Occipital lobe (tissue), 2 donors: ENCODE results near the gene ANKMY2. TPM values are rescaled to one million over a fixed set of nuclear protein-coding genes. Genes with fewer than 3 reads are reported as not detected.
"Not testable (repeated sequence)": the region's sequence is repeated elsewhere in the genome, so short reads cannot be mapped to it uniquely, and the experiment has no call there.

Experiments used
- DNase-seq: peaks from one replicate; lab custom pipeline; 2025; lab: John Stamatoyannopoulos, UW
- total RNA-seq: library from RNA; depleted of rRNA; stranded (reverse); fragments of >200 nt; gene quantifications from one replicate; pipeline ENCODE4 v1.2.3, GENCODE V29; 2014

The ANKMY2 gene
- total RNA-seq, 1 donor from 2014 or later = 78.0 TPM

DNA sequence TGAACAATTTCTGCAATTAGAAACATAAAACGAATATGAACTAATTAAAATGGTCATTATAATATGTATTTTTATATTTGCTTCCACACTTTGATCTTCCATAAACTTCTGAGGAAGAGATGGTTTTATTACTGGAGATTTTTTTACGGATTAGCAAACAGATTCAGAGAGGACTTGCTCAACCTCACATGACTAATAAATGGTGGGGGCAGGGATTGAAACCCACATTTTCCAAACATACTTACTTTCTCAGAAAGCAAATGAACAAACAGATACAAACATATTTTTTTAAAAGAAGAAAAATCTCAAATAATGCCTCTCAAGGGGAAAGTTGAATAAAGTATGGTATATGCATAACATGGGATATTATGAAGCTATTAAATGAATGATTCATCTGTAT is 18.3 kb downstream of the ANKMY2 start:
- DNase-seq = no peak

DNA sequence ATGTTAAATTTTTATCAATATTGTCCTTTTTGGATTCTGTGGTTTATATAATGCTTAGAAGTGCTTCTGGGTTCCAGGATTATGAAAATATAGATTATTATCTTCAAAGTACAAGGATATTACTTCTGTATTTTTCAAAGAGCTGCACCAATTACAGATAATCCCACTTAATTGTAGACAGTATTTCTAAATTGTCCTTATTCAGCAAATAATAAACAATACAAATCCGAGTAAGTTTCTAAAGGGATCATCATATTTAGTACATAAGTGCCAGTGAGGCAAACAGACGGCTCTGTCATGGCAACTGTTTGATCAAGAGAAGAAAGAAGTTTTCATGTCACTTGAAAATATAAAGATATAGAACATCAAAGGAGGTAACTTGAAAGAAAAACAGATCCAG is 19.2 kb downstream of the ANKMY2 start:
- DNase-seq = no peak

DNA sequence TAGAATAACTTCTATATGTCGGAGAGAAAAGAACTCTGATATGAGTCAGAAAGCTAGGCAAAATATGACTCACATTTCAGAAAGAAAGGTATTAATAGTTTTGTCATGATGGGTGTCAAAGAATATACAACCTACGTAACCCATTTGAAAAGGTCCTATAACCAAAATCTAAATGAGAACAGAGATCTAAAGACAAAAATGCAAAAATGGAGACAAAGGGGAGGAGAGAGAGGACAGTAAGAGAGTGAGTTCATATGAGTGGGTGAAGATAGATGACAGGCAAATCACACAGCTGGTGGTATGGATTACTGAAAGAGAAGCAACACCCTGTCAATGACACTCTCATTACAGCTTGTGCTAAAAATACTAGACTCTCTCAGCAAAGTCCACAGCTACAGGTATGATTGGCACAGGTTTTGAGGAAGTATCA is 25.6 kb downstream of the ANKMY2 start:
- no peak for DNase-seq

DNA sequence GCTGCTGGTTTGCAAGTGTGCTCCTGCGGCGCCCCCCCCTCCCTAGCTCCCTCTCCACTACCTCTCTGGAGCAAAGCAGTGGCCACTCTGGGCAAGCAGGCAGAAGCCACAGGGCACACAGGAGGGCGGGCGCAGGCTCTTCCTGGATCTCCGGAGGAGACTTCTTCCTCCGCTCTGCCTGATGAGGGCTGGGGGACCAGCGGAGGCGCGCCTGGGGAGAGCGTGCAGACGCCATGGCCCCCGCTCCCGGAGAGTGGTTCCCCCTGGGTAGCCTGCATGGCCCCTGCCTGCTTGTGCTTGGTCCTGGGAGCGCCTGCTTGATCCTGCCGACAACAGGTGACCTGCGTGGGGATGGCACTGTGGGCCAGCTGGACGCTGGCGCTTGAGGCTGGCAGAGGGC is 29.0 kb downstream of the ANKMY2 start:
- DNase-seq = no peak

DNA sequence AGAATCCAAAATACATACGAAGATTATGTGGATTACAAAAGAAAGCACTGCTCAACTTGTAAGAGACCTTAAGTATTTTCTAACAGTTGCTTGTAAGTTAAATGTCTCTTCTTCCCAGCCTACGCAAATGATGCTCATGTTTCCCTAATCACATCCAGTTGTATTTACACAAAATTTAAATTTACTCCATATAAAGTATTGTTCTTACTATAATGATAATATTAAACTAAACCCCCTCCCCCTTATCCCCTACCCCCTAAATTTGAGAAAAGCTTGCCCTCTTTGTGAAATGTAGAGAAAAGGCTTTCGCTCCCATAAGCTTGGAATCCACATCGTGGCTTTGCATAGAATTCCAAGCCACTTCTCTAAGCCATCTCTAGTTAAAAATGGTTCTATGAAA is 29.4 kb downstream of the ANKMY2 start:
- no peak for DNase-seq

DNA sequence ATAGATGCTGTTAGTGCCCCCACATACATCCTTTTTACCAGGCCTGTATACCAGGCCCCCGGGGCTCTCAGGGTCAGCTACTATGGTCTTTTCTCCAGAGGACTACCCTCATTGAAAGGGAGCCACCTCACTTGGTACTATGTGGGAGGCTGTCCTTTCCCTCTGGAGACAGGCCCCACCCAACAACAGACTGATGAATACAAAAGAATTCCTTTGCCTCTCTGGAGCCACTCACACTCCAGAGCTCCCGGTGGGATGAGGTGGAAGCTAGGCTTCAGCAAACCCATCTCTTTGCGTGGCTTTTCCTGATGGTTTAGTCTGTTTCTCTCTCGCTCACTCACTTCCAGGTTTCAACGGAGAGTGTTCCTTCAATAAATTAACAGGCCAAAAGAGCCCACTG is 30.3 kb downstream of the ANKMY2 start:
- no peak for DNase-seq

DNA sequence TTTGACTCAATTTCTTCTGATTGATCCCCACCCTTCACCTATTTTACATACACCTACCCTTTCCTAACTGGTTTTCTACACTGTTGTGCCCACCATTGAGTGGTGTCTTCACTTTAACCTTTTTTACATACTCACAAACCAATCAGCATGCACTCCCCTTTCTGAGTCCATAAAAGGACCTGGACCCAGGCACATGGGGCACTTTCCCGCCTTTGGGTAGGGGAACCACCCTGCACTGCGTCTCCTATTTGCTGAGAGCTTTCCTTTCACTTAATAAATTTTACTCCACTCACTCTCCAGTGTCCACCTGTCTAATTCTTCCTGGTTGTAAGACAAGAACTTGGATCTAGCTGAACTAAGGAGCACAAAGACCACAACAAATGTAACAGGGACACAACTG is 33.8 kb downstream of the ANKMY2 start:
- no peak for DNase-seq

DNA sequence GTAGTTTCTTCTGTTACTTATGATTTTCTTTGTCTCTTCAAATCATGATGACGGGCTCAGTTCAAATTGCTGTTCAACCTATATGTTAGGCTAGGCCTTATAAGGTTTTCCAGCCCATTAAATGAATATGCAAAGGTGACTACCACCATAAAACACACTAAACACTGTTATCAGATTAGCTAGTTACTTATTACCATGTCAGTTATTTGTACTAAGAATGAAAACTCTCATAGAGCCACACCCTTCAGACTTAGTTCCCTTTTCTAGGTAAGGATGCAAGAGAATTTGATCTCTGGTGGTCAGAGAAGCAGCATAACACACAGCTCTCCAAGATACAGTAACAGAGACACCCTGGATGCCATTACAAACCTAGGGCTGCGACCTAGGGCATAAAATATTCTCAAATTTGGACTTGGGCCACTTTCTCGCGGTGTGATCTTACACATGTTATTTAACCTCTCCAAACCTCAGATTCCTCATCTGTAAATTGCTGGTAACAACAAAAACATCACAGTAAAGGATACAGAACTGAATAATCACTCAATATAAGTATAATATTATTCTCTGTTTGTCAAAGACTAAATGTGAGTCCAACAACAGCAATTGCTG is 35.6 kb downstream of the ANKMY2 start:
- DNase-seq = no peak

DNA sequence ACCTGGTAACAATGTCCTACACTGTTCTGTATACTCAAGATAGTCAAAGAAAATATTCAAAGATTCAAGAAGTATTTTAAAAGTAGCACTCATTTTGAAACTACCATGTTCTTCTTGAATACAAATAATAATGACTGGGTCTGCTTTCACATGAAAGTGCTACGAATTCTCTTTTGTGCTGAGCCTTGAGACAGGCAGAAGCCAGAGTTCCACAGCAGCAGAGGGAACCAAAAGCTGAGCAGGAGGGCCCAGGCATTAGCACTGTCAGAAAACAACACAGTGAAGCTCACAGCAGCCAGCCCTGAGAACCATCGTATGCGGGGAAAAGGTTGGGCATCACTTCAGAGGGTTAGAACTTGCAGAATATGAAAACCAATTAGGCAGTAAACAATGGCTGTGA is 38.9 kb downstream of the ANKMY2 start:
- DNase-seq = no peak

DNA sequence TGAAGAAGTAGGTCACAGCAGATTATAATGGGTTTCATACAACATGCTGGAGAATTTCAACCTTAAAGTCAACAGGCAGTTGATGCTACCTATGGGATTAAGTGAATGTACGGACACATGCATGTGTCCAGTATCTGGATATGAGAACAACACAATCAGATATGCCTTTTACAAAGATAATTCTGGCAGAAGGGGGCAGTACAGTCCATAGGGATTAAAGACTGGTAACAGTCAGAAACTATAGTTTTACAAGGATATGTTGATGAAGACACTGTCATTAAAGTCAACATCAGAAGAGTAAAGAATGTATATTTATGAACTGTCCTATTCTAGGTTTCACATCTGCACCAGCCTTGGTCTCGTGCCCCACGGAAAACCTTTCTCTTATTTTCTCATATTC is 41.5 kb downstream of the ANKMY2 start:
- no peak for DNase-seq

DNA sequence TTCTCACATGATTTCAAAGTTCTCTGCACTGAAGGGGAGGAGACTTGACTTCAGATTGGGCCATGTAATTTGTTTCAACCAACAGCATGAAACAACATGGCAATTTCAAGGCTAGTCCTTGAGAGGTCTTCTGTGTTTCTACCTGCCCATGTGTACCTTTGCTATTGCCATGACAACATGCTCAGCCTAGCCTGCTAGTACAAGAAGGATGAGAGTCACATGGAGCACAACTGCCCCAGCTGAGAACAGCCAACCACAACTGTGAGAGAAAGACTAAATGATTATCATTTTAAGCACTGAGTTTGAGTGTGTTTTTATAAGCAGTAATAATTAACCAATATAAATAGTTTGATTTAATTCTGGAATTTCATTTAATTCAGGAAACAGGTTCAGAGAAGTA is 41.9 kb downstream of the ANKMY2 start:
- no peak for DNase-seq

DNA sequence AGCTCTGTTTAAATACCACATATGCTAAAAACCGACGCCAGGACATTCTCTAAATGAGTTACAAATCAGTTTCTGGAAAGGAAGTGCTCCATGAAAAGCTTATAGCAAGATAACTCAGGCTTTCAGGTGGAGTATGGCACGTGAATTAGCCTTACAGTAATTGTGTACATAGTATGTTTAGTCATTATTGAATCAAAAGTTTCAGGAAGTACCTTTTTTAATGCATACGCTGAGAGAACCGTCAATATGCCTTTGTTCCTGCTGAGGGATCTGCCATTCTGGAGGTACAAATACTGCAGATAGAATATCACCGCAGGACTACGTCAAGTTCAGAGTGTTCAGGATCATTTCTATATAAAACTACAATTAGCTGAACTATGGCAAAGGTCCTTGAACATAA is 45.7 kb downstream of the ANKMY2 start:
- DNase-seq = no peak

DNA sequence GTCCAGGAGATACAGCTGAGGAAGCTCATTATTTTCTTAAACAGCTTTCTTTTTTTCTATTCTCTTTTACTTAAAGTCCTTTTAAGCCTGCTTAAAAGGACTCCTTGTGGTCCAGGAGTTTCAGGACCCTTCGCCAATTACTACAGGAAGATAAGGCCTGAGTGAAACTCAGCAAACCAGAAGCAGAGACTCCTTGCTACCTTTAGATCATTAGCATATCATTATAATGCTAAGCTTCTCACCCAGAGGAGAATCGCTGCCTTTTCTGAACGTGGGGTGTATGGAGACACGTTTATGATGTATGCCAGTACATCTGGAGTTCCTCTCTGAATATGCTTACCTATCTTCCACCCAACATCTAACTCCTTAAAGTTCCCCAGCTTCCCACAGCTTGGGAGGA is 47.5 kb downstream of the ANKMY2 start:
- DNase-seq = no peak

DNA sequence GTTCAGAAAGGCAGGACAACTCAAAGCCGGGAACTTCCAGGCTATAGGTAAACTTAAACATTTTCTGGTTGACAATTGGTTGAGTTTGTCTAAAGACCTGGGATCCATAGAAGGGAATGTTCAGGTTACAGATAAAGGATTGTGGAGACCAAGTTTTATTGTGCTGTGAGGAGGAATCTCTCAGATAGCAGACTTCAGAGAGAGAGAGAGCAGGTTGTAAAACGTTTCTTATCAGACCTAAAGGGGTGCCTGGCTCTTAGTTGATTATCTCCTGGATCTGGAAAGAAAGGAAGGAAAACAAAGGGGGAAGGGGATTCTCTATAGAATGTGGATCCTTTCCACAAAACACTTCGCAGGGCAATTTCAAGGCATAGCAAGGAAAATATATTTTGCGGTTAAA is 50.0 kb downstream of the ANKMY2 start:
- DNase-seq = not testable (repeated sequence)

DNA sequence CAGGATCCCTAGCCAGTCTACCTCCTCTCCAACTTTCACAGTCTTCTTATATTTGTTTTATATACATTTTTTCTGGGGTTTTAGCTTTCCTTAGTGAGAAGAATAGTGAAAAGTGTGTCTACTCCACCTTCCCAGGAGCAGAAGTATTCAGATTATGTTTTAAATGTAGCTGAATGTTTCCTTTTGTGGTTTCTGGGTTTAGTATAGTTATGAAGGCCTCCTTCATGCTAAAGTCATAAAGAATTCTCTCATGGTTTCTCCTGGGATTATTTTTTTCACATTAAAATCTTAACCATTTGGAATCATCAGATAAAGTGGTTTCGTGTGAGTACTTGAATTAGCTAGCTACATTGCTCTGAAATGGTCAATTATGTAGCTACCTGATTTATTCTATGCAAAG is 50.9 kb downstream of the ANKMY2 start:
- no peak for DNase-seq

DNA sequence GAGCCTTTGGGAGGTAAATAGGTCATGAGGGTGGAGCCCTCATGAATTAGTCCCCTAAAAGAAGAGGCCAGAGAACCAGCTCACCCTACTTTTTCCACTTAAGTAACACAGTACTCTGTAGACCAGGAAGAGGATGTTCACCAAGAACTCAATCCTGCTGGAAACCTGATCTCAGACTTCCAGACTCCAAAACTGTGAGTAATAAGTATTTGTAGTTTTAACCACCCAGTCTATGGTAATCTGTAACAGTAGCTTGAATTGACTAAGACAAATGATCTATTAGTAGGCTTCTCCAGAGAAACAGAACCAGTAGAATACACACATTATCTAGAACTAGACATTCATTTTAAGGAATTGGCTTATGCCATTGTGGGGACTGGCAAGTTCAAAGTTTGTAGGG is 51.5 kb downstream of the ANKMY2 start:
- no peak for DNase-seq

DNA sequence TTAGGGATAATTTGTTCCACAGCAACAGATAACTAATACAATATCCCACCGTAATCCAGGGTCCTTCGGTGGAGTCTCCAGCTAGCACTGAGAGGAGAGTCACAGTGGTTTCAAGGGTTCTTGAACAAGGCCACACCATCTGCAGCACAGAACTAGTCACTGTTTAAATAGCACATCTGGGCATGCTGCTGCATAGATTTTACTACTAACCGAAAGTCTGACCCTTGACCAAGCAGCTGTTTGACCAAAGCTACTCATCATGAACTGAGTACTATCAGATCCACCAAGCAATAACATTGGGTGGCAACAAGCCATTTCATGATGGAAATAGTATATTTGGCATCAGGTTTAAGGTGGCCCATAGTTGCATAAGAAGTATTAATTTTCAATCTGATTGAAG is 53.2 kb downstream of the ANKMY2 start:
- no peak for DNase-seq

DNA sequence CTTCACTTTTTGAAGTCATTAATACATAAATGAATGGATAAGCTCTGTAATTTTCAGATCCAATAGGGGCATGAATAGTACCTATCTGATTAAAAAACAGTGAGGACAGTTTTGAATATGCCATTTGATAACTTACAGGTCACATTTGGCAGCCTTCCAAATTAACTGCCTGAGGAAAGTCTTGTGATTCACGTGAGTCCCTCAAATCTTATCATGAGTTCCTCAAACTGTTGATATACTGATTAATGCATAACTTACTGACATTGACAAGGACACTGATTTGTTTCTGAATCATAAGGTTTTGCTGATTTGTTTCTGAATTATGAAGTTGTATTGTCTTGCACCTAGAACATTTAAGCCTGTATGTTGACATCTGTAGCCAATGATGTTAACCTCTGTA is 55.1 kb downstream of the ANKMY2 start:
- no peak for DNase-seq

DNA sequence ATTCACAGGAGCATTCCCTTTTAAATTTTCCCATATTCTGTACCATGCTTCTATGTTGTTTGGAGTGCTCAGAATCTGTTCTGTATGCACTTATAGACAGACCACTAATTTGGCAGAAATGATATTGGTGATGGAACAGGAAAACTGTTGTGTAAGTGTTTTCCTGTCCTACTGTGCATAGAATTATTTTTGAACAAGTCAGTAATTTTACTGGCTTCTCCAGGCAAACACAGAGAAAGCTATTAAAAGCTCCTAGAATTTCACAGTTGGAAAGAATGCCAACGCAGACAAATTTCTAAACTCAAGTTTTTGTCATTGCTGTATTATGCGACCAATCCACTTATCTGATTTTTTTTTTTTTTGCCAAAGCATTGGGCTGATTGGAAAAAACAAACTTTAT is 55.7 kb downstream of the ANKMY2 start:
- no peak for DNase-seq

DNA sequence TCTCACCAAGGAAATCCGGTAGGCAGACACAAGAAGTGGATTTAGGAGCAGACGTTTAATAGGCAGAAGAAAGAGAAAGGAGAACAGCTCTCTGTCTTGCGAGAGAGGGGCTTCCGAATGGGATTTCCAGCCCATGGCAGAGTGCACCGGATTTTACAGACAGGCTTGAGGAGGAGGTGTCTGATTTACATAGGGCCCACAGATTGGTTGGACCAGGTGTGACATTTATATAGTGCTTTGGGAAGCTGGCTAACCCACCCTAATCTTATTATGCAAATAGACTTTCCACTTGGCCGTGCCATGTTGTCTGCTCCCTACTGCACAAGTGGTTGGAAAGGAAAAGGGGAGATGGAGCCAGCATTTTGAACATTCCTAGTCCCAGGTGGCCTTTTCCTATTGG is 57.8 kb downstream of the ANKMY2 start:
- DNase-seq = no peak

DNA sequence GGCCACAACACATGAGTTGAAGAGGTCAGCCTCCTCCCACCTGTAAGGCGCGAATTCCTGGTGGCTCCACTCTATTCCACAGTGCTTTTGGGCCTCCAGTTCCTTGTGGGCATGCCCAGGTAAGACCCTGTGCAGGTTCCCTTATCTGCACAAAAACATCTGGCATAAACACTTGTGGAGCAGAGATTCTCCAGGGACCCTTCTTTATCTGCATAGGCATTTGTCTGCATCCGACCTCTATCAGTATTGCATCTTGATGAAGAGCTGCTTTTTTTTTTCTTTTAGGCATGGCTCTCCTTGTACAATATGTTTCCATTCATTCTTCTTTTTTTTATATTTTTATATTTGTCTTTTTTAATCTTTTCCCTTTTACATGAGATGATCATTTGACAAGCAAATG is 58.4 kb downstream of the ANKMY2 start:
- no peak for DNase-seq

DNA sequence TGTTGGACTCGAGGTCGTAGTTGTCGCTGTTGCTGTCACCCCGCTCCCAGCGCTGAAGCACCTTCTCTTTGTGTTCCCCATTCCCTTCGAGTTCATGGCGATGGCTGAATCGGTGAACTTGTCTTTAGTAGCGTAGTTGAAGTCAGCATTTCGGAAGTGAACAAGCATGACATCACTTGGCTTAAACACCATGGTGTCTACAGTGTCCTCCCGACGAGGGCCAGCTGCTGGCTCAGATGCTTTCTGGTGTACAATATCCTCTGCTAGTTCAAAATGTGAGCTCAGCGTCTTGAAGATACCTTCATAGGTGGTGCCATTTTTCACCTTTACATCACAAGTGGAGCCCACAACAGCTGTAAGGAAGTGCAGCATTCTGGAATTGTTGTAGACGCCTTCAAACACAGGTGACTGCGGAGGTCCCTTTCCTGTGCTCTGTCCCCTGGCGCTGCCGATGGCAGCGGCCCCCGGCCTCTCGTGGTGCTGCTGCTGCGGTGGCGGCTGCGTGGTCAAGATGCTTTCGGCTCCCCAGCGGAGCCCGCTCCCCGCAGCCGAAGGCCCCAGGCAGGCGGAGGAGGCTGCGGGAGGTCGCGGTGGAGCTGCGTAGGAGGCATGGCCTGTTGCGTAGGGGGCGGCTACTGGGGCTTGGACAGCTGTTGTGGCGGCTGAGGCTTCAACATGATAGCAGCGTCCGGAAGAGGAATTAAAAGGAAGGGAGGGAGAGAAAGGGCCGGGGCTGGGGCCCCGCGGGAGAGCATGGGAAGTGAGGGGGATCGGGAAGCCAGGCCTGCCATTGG is 59.3 kb downstream of the ANKMY2 start:
- DNase-seq = no peak

DNA sequence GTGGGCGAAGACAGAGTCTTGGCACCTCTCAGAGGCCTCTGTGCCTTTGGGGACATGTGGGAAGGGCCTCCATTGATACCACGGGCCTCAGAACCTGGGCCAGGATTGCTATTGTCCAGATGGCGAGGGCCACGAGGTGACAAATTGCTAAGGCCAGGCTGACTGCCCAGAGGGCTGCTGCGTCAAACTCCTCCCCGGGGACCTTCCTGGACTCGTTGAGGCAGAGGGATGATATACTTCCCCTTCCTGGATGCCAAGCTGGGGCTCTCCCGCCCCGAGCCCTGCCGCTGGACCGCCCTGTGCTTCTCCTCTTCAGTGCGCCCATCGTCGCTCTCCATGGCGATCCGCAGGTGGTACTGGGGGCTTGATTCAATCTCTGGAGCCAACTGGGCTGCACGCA is 60.0 kb downstream of the ANKMY2 start:
- DNase-seq = no peak

DNA sequence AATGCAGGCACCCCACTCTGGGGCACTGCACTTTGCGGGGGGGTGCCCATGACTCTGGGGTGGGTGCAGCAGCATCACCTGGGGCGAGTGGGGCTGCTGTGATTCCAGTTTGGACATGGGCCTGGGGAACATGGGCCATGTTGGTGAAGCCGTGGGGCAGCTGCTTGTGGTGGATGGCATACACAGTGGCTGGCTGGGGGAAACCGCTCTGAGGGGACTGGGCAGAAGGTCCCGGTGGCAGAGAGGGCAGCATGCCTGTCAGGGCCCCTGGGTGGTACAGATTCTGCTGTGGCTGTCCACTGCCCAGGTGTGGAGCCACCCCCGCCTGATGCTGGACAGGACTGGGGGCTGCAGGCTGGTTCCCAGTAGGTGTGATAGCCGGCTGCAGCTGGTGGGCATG is 61.7 kb downstream of the ANKMY2 start:
- DNase-seq = no peak
